ENCODE data around the gene POTEI. TPM values are rescaled to one million over a fixed set of nuclear protein-coding genes. Genes with fewer than 3 reads are reported as not detected.
"Not testable (repeated sequence)": the region's sequence is repeated elsewhere in the genome, so short reads cannot be mapped to it uniquely, and the experiment has no call there.

Gene POTEI
- total RNA-seq, 2 experiments from 2014 or later = not detected

DNA sequence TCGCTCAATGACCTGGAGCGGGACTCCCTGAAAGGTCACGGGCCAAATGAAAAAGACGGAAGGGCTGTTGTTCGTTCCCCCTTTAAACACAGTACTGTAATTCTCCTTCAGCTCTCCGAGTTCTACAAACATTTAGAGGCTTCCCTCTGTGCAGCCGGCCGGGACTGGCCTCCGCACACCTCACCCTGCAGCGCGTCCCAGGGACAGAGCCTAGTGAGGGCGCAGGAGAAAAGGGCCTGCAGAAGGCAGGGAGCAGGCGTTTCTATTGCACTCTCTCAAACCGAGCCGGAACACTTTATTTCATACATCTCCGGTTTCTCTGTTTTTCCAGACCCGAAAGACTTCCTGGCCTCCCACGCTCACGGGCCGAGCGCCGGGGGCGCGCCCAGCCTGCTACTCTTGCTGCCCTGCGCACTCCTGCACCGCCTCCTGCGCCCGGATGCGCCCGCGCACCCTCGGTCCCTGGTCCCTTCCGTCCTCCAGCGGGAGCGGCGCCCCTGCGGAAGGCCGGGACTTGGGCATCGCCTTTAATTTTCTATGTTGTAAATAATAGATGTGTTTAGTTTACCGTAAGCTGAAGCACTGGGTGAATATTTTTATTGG, 18.3 kb upstream of the POTEI start:
- H3K4me1 Mint-ChIP-seq, DNase-seq: not testable (repeated sequence)

DNA sequence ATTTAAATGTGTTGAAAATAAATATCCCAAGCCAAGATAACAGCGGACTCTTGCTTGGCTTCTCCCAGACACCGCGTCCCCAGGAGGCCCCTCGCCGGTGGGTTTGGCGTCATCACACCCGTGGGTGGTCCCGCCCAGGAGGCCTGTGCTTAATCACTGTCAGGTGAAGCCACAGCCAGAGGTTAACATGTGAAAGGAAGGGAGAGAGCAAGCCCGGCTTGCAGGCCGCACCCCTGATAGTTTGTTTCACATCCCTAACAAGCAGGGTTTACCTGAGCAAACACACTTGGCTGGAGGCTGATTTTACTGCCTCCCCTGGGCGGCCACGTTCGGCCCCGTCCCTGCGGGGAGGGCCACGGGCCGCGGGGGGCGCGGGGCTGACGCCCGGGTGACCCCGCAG, 13.3 kb upstream of the POTEI start:
- H3K4me1 Mint-ChIP-seq; DNase-seq; H3K27me3 Mint-ChIP-seq; H3K36me3 Mint-ChIP-seq; H3K4me3 Mint-ChIP-seq; ATAC-seq (ENCODE audit: low read depth); H3K9me3 Mint-ChIP-seq; POLR2A ChIA-PET; H3K27ac Mint-ChIP-seq: not testable (repeated sequence)

More for the DNA sequence above, 18.3 kb upstream of the POTEI start:
- H3K27me3 Mint-ChIP-seq; H3K9me3 Mint-ChIP-seq; H3K4me3 Mint-ChIP-seq; ATAC-seq (ENCODE audit: low read depth); POLR2A ChIA-PET; H3K27ac Mint-ChIP-seq; H3K36me3 Mint-ChIP-seq: not testable (repeated sequence)

DNA sequence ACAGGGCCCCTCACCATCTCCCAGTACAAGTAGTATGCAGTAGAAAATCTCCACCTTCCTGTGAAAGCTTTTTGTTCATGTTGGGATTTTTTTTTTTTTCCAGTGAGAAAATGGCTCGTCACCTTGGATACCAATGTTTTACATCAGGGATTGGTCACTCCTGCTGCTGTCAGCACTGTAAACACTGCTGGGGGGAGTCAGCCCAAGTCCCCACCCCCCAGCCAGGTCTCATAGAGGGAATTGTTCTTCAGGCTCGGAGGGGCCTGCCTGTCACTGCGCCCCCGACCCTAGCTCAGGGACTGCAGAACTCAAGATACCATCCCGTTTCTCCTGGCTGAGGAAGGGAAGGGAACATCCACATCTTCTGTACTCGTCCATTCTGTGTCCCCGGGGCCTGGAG, 11.9 kb upstream of the POTEI start, which contains the start of gene CFC1B:
Gene CFC1B (plus strand): TSS at position 231 of the 400 bp plus-strand sequence. CDS start 263 bp downstream, outside the sequence.
- H3K27ac Mint-ChIP-seq; H3K27me3 Mint-ChIP-seq; H3K4me1 Mint-ChIP-seq; POLR2A ChIA-PET; DNase-seq; H3K9me3 Mint-ChIP-seq; ATAC-seq (ENCODE audit: low read depth); H3K36me3 Mint-ChIP-seq; H3K4me3 Mint-ChIP-seq: not testable (repeated sequence)

DNA sequence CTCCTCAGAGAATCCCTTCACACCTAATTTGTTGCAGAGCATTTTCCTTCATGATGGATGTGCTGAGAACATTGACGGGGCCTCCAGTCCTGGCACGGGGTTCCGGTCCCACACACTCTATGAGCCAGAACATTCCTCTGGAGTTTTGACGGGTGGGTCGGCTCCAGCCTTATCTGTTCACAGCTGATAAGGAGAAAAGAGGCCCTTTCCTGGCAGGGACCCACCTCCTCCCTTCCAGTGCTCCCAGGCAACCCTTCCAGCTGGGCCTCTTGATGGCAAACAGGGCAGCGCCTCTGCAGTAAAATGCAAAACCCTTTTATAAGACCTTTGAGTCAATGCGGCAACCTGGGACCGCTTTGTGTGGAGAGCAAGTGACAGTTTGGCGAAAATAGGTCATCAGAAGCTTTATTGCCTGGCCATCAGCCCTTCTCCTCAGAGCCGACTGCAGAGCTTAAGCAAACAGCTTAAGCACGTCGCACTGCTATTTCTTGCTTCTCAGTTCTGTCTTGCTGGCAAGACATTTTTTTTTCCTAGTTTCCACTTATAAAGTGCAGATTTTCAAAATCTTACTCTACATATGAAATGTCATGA, 9.5 kb upstream of the POTEI start:
- H3K36me3 Mint-ChIP-seq; H3K9me3 Mint-ChIP-seq; H3K4me1 Mint-ChIP-seq; H3K4me3 Mint-ChIP-seq; H3K27me3 Mint-ChIP-seq; DNase-seq; POLR2A ChIA-PET; ATAC-seq (ENCODE audit: low read depth); H3K27ac Mint-ChIP-seq: not testable (repeated sequence)

DNA sequence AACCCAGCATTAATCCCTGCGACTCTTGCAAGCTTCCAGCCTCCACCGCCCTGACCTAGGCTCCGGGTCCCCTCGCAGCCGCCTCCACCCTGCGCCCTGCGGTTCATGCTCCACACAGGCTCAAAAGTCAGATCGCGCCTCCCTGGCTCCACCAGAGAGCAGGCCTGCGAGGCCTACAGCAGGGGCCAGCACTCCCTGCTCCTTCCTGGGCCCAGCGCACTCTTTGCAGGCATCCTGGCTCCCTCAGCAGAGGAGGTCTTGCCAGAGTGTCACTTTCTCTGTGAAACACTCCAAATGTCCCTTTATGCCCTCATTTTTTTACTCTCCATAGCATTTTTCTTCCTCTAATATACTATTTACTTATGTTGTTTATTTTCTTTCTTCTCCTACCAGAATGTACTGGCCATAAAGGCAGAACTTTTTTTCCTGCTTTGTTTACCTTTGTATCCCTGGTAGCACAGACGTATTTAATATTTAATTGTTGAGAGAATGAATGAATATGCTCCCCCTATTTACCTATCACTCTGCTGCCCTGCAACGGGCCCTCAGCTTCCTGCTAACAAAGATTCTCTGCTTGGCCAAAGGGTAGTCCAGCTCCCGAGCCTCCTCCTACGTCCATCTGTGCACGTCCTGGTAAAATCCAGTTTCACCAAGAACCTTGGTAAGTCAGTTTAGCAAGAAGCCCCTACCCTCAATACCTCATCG, 2.8 kb upstream of the POTEI start:
- POLR2A ChIA-PET = not testable (repeated sequence)

DNA sequence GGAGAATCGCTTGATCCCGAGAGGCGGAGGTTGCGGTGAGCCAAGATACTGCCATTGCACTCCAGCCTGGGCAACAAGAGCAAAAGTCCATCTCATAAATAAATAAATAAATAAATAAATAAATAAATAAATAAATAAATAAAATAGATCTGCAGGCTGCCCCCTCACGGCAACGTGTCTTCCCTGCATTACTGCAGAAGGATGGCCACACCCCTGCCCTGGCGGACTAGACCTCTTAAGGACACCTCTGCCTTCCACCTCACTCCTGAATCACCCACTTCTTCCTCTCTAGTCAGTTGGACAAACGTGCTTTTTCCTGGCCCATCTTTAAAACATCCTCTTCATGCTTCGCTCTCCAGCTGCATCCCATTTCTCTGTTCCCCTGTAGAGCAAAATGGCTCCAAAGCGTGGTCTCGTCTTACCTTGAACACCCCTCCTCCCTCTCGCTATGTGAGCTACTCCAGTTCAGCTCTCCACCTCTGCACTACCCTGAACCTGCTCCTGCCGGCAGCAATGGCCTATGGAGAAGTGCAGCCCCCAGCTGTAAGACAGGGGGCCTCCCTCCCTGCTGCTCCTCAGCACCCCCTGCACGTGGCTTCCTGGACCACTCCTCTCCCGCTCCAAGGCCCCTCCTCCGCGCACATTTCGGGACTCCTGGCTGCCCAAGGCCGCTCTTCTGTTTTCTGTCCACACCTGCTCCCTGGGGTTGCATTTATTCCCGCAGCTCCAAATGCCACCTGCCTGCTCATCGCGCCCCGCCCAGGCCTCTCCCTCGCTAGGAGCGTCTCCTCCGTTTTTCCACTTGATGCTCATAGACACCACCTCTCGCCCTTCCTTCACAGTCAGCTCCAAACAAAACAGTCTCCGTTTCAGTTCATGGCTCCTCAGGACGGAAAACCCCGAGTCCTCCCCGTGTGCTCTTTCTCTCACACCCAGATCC, 1.9 kb upstream of the POTEI start:
- H3K4me3 Mint-ChIP-seq; H3K27me3 Mint-ChIP-seq; ATAC-seq (ENCODE audit: low read depth); POLR2A ChIA-PET; H3K4me1 Mint-ChIP-seq; H3K36me3 Mint-ChIP-seq; DNase-seq; H3K27ac Mint-ChIP-seq; H3K9me3 Mint-ChIP-seq: not testable (repeated sequence)

More for the DNA sequence above, 2.8 kb upstream of the POTEI start:
- H3K27me3 Mint-ChIP-seq; H3K9me3 Mint-ChIP-seq; H3K4me1 Mint-ChIP-seq; H3K36me3 Mint-ChIP-seq; H3K27ac Mint-ChIP-seq; H3K4me3 Mint-ChIP-seq; DNase-seq; ATAC-seq (ENCODE audit: low read depth): not testable (repeated sequence)

DNA sequence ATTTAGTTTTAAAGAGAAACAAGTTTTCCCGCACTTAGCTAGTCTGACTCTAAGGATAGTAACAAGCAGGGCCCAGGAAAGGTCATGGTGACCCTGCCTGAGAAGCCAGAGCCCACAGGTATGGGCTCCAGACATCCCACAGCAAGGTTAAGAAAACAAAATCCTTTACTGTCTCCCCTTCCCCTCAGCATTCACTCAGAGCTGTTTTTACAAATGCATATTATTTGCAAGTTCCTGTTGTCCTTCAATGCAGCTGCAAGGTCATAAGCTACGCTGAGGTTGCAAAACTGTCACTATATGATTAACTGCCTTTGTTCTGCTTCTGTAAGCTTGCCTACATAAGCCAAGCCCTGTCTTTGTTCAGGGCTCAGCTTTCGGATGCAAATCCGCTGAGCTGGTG, 18.1 kb downstream of the POTEI start:
- H3K27me3 Mint-ChIP-seq; DNase-seq; H3K4me3 Mint-ChIP-seq; POLR2A ChIA-PET; ATAC-seq (ENCODE audit: low read depth); H3K4me1 Mint-ChIP-seq; H3K9me3 Mint-ChIP-seq; H3K36me3 Mint-ChIP-seq; H3K27ac Mint-ChIP-seq: not testable (repeated sequence)

DNA sequence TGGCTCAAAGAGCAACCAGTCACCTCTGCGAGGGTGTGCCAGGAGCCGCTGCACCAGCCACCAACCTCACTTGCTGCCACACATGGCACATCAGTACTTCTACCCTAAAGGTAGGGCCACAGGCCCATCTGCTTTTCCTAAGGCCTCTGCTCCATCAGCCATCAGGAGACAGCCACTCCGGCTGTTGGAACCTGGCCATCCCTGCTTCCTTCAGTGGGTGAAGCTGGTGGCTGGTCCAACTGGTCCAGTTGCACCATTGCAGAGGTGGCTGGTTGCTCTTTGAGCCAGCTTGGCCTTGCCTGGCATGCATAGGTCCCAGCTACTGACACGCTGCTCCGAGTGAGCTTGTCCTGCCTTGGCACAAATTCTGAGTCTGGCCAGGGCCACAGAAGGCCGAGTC, 53.7 kb downstream of the POTEI start:
- H3K36me3 Mint-ChIP-seq; H3K4me1 Mint-ChIP-seq; ATAC-seq (ENCODE audit: low read depth); H3K27ac Mint-ChIP-seq; POLR2A ChIA-PET; DNase-seq; H3K9me3 Mint-ChIP-seq; H3K4me3 Mint-ChIP-seq; H3K27me3 Mint-ChIP-seq: not testable (repeated sequence)

DNA sequence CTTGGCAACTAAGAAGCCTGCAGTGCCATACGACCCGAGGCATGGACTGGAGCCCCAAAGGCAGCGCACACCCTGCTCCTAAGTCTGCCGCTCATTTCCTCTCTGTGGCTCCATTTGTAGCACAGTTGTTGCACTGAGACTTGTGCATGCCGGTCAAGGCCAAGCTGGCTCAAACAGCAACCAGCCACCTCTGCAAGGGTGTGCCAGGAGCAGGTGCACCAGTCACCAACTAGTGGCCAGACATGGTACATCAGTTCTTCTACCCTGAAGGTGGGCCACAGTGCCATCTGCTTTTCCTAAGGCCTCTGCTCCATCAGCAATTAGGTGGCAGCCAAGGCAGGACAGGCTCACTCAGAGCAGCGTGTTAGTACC, 54.4 kb downstream of the POTEI start:
- POLR2A ChIA-PET; H3K4me1 Mint-ChIP-seq; H3K4me3 Mint-ChIP-seq; H3K36me3 Mint-ChIP-seq; ATAC-seq (ENCODE audit: low read depth); H3K9me3 Mint-ChIP-seq; H3K27ac Mint-ChIP-seq; DNase-seq; H3K27me3 Mint-ChIP-seq: not testable (repeated sequence)

DNA sequence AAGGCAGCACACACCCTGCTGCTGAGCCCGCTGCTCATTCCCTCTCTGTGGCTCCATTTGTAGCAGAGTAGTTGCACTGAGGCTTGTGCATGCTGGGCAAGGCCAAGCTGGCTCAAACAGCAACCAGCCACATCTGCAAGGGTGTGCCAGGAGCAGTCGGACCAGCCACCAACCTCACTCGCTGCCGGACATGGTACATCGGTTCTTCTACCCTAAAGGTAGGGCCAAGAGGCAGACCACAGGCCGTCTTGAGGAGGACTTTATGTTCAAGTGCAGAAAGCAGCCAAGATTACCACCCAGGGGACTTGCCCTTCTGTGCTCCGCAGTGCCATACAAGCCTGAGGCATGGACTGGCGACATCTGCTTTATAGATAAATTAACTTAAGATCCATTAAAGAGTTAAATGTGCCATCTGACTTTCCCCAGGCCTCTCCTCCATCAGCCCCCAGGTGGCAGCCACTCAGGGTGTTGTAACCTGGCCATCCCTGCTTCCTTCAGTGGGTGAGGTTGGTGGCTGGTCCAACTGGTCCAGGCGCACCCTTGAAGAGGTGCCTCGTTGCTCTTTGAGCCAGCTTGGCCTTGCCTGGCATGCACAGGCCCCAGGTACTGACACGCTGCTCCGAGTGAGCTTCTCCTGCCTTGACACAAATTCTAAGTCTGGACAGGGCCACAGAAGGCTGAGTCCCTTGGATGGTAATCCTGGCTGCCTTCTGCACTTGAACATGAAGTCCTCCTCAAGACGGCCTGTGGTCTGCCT, 55.0 kb downstream of the POTEI start:
- POLR2A ChIA-PET; H3K27ac Mint-ChIP-seq; ATAC-seq (ENCODE audit: low read depth); H3K27me3 Mint-ChIP-seq; H3K4me1 Mint-ChIP-seq; H3K4me3 Mint-ChIP-seq; H3K9me3 Mint-ChIP-seq; DNase-seq; H3K36me3 Mint-ChIP-seq: not testable (repeated sequence)

DNA sequence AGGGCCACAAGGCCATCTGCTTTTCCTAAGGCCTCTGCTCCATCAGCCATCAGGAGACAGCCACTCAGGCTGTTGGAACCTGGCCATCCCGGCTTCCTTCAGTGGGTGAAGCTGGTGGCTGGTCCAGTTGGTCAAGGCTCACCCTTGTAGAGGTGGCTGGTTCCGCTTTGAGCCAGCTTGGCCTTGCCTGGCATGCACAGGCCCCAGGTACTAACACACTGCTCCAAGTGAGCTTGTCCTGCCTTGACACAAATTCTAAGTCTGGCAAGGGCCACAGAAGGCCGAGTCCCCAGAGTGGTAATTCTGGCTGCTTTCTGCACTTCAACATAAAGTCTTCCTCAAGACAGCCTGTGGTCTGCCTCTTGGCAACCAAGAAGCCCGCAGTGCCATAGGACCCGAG, 56.2 kb downstream of the POTEI start:
- H3K27ac Mint-ChIP-seq; H3K4me1 Mint-ChIP-seq; DNase-seq; ATAC-seq (ENCODE audit: low read depth); H3K27me3 Mint-ChIP-seq; H3K4me3 Mint-ChIP-seq; H3K9me3 Mint-ChIP-seq; H3K36me3 Mint-ChIP-seq; POLR2A ChIA-PET: not testable (repeated sequence)

DNA sequence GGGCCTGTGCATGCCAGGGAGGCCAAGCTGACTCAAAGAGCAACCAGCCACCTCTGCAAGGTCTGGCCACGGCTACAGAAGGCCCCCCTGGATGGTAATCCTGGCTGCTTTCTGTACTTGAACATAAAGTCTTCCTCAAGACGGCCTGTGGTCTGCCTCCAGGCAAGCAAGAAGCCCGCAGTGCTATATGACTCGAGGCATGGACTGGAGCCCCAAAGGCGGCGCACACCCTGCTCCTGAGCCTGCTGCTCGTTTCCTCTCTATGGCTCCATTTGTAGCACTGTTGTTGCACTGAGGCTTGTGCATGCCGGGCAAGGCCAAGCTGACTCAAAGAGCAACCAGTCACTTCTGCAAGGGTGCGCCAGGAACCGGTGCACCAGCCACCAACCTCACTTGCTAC, 57.3 kb downstream of the POTEI start:
- H3K9me3 Mint-ChIP-seq; H3K27ac Mint-ChIP-seq; POLR2A ChIA-PET; ATAC-seq (ENCODE audit: low read depth); DNase-seq; H3K27me3 Mint-ChIP-seq; H3K4me3 Mint-ChIP-seq; H3K4me1 Mint-ChIP-seq; H3K36me3 Mint-ChIP-seq: not testable (repeated sequence)

DNA sequence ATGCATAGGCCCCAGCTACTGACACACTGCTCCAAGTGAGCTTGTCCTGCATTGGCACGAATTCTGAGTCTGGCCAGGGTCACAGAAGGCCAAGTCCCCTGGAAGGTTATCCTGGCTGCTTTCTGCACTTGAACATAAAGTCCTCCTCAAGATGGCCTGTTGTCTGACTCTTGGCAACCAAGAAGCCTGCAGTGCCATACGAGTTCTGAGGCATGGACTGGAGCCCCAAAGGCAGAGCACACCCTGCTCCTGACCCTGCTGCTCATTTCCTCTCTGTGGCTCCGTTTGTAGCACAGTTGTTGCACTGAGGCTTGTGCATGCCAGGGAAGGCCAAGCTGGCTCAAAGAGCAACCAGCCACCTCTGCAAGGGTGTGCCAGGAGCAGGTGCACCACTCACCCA, 57.9 kb downstream of the POTEI start:
- H3K27me3 Mint-ChIP-seq; H3K9me3 Mint-ChIP-seq; ATAC-seq (ENCODE audit: low read depth); POLR2A ChIA-PET; DNase-seq; H3K27ac Mint-ChIP-seq; H3K4me1 Mint-ChIP-seq; H3K36me3 Mint-ChIP-seq; H3K4me3 Mint-ChIP-seq: not testable (repeated sequence)

Measured in activated naive CD8-positive, alpha-beta T cell treated with anti-CD3 and anti-CD28 coated beads, Interleukin-2, amount 10 ng/mL, durations not matched to agents 7 days and 5 days (primary cell).